Measurements from ENCODE around the gene MAGI3. TPM values are rescaled to one million over a fixed set of nuclear protein-coding genes. Genes with fewer than 3 reads are reported as not detected.
"Not testable (repeated sequence)": the region's sequence is repeated elsewhere in the genome, so short reads cannot be mapped to it uniquely, and the experiment has no call there.

The MAGI3 gene
- total and polyA plus RNA-seq, 4 experiments from 2014 or later: 3.5 to 6.7 (median 5.5) TPM

DNA sequence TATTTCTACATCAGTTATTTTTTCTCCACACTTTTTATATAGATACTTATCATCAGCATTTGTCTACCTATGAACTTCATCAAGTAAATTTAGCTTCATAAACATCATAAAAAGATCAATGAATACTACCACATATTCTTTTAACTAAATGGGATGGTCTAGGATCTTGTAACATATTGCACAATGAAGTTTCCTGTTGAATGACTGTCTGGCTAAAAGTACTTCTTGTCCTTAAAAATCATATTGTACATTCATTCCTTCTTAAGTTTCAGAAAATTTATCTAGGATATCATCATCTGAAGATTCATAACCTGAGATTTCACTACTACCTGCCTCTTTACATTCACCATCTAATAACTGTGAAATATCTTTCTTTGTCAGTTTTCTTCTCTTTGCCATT lies 69.0 kb downstream of the MAGI3 start:
- ChIA-PET POLR2A (ENCODE audit: partially characterized antibody) (no interaction called here), CTCF (ENCODE audit: partially characterized antibody) (no interaction called here)
- H3K4me1 ChIP-seq (ENCODE audit: insufficient read depth, low read length): no peaks in the 10 kb centered on the region
- Mint-ChIP-seq H3K36me3 (peaks cover 5 to 12% of the 10 kb centered on the region in 2 donors), H3K4me1 (peaks cover 0 to 9% (median 4%) of the 10 kb centered on the region in 4 donors), H3K4me3 (no peak overlapping the region), H3K9me3 (peaks cover 0 to 29% (median 18%) of the 10 kb centered on the region in 8 donors), H3K27me3 (no peaks in the 10 kb centered on the region), H3K27ac (no peak overlapping the region)
- H3K27me3 ChIP-seq (ENCODE audit: insufficient read depth, low read length): no peaks in the 10 kb centered on the region
- H3K36me3 ChIP-seq (ENCODE audit: insufficient read depth, low read length): no peaks in the 10 kb centered on the region
- no peak overlapping the region for H3K27ac ChIP-seq (ENCODE audit: low read depth, low read length)
- DNase-seq: no peak
- no peaks in the 10 kb centered on the region for H3K9me3 ChIP-seq (ENCODE audit: control insufficient read depth in 1 of 2, low read length in 2 of 2)
- intact Hi-C loops (cut with micrococcal nuclease): no loop called here
- H3K4me3 ChIP-seq (ENCODE audit: low read length in 2 of 2): no peak overlapping the region

DNA sequence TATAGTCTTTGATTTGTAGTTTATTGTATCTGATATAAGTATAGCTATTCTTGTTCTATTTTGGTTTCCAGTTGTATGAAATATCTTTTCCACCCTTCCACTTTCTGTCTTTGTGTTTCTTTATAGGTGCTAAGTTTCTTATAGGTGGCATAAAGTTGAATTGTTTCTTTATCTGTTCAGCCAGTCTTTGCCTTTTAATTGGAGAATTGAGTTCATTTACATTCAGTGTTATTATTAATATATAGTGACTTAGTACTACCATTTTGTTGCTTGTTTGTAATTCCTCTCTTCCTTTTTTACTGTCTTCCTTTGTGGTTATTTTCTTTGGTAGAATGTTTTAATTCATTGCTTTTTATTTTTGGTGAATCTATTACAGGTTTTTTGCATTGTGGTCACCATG lies 77.7 kb downstream of the MAGI3 start:
- Mint-ChIP-seq H3K9me3 (peaks cover 0 to 51% (median 37%) of the 10 kb centered on the region in 8 donors), H3K4me1 (no peaks in the 10 kb centered on the region), H3K27ac (no peak overlapping the region), H3K4me3 (peak overlapping the region in 1 of 8 donors; percentile 21), H3K27me3 (no peaks in the 10 kb centered on the region), H3K36me3 (peaks cover 19% of the 10 kb centered on the region in 2 donors)
- ChIA-PET CTCF (ENCODE audit: partially characterized antibody) (no interaction called here), POLR2A (ENCODE audit: partially characterized antibody) (no interaction called here)
- no peaks in the 10 kb centered on the region for H3K36me3 ChIP-seq (ENCODE audit: insufficient read depth, low read length)
- no peaks in the 10 kb centered on the region for H3K27me3 ChIP-seq (ENCODE audit: insufficient read depth, low read length)
- no peaks in the 10 kb centered on the region for H3K9me3 ChIP-seq (ENCODE audit: control insufficient read depth in 1 of 2, low read length in 2 of 2)
- H3K4me3 ChIP-seq (ENCODE audit: low read length in 2 of 2): no peak overlapping the region
- H3K4me1 ChIP-seq (ENCODE audit: insufficient read depth, low read length): no peaks in the 10 kb centered on the region
- no peak for DNase-seq
- no peak overlapping the region for H3K27ac ChIP-seq (ENCODE audit: low read depth, low read length)
- intact Hi-C loops (cut with micrococcal nuclease): no loop called here

DNA sequence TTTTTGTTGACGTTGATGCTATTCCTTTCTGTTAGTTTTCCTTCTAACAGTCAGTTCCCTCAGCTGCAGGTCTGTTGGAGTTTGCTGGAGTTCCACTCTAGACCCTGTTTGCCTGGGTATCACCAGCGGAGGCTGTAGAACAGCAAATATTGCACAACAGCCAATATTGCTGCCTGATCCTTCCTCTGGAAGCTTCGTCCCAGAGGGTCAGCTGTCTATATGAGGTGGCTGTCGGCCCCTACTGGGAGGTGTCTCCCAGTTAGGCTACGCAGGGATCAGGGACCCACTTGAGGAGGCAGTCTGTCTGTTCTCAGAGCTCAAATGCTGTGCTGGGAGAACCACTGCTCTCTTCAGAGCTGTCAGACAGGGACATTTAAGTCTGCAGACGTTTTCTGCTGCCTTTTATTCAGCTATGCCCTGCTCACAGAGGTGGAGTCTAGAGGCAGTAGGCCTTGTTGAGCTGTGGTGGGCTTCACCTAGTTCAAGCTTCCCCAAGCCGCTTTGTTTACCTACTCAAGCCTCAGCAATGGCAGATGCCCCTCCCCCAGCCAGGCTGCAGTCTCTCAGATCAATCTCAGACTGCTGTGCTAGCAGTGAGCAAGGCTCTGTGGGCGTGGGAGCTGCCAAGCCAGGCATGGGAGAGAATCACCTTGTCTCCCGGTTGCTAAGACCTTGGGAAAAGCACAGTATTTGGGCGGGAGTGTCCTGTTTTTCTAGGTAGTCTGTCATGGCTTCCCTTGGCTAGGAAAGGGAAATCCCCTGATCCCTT lies 88.3 kb downstream of the MAGI3 start:
- H3K4me1 ChIP-seq (ENCODE audit: insufficient read depth, low read length); H3K27me3 ChIP-seq (ENCODE audit: insufficient read depth, low read length); H3K4me1 Mint-ChIP-seq; H3K27ac ChIP-seq (ENCODE audit: low read depth, low read length); H3K27ac Mint-ChIP-seq; intact Hi-C loops (cut with micrococcal nuclease); H3K27me3 Mint-ChIP-seq; H3K36me3 ChIP-seq (ENCODE audit: insufficient read depth, low read length); H3K4me3 ChIP-seq (ENCODE audit: low read length in 2 of 2); CTCF ChIA-PET (ENCODE audit: partially characterized antibody); POLR2A ChIA-PET (ENCODE audit: partially characterized antibody); H3K4me3 Mint-ChIP-seq; DNase-seq: not testable (repeated sequence)
- Mint-ChIP-seq H3K36me3 (peaks cover 40 to 50% of the 10 kb centered on the region in 2 donors), H3K9me3 (peaks cover 12 to 91% (median 86%) of the 10 kb centered on the region in 8 donors)
- peaks cover 0 to 19% of the 10 kb centered on the region in 2 donors for H3K9me3 ChIP-seq (ENCODE audit: control insufficient read depth in 1 of 2, low read length in 2 of 2)

DNA sequence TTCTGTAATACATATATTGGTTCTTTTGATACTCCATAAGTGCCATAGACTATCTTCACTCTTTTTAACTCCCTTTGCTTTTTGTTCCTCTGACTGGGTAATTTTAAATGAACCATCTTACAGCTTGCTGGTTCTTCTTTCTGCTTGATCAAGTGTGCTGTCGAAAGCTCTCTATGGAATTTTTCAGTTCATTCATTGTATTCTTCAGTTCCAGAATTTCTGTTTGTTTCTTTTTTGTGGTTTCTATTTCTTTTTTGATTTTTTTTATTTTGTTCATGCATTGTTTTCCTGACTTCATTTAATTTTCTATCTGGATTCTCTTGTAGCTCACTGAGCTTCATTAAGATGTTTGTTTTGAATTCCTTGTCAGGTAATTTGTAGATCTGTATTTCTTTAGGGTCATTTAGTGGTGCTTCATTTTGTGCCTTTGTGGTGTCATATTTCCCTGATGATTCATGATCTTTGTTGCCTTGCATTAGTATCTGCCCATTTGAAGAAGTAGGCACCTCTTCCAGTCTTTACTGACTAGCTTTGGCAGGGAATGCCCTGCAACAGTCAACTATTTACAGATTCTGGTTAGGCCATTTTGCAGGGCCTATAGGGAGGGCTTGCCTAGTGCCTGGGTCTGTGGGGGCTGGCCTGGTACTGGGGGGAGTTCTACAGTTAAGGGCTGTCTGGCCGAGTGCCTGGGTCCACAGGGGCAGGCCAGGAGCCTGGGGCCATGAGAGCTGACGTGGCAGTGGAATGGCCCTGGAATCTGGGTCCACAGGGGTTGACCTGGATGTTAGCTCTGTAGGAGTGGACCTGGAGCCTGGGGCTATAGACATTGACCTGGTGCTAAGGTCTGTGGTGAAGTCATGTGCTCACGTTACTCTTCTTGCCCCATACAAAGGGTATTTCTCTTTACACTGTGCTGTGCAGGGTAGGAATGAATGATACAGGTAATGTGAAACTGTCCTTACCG lies 89.7 kb downstream of the MAGI3 start:
- no peaks in the 10 kb centered on the region for H3K36me3 ChIP-seq (ENCODE audit: insufficient read depth, low read length)
- peaks cover 0 to 19% of the 10 kb centered on the region in 2 donors for H3K9me3 ChIP-seq (ENCODE audit: control insufficient read depth in 1 of 2, low read length in 2 of 2)
- no peaks in the 10 kb centered on the region for H3K27me3 ChIP-seq (ENCODE audit: insufficient read depth, low read length)
- peak overlapping the region in 1 of 8 donors; percentile 32 for H3K4me3 Mint-ChIP-seq
- no peak overlapping the region for H3K27ac ChIP-seq (ENCODE audit: low read depth, low read length)
- no peaks in the 10 kb centered on the region for H3K4me1 ChIP-seq (ENCODE audit: insufficient read depth, low read length)
- no peak overlapping the region for H3K27ac Mint-ChIP-seq
- intact Hi-C loops (cut with micrococcal nuclease): no loop called here
- no peak overlapping the region for H3K4me3 ChIP-seq (ENCODE audit: low read length in 2 of 2)
- ChIA-PET CTCF (ENCODE audit: partially characterized antibody) (no interaction called here), POLR2A (ENCODE audit: partially characterized antibody) (no interaction called here)
- peaks cover 43% of the 10 kb centered on the region in 2 donors for H3K36me3 Mint-ChIP-seq
- peaks cover 0 to 2% of the 10 kb centered on the region in 2 donors for H3K27me3 Mint-ChIP-seq
- H3K4me1 Mint-ChIP-seq: no peaks in the 10 kb centered on the region
- H3K9me3 Mint-ChIP-seq: peaks cover 12 to 89% (median 80%) of the 10 kb centered on the region in 8 donors
- no peak for DNase-seq

DNA sequence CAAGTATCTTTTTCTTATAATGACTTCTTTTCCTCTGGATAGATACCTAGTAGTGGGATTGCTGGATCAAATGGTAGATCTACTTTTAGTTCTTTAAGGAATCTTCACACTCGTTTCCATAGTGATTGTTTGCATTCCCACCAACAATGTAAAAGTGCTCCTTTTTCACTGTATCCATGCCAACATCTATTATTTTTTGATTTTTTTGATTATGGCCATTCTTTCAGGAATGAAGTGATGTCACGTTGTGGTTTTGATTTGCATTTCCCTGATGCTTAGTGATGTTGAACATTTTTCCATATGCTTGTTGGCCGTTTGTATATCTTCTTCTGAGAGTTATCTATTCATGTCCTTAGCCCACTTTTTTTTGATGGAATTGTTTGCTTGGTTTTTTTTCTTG lies 94.8 kb downstream of the MAGI3 start:
- H3K4me1 ChIP-seq (ENCODE audit: insufficient read depth, low read length); CTCF ChIA-PET (ENCODE audit: partially characterized antibody); H3K36me3 ChIP-seq (ENCODE audit: insufficient read depth, low read length); H3K27me3 Mint-ChIP-seq; H3K27me3 ChIP-seq (ENCODE audit: insufficient read depth, low read length); DNase-seq; H3K9me3 ChIP-seq (ENCODE audit: control insufficient read depth in 1 of 2, low read length in 2 of 2); H3K4me1 Mint-ChIP-seq; POLR2A ChIA-PET (ENCODE audit: partially characterized antibody); intact Hi-C loops (cut with micrococcal nuclease); H3K27ac Mint-ChIP-seq; H3K27ac ChIP-seq (ENCODE audit: low read depth, low read length); H3K4me3 ChIP-seq (ENCODE audit: low read length in 2 of 2): not testable (repeated sequence)
- Mint-ChIP-seq H3K9me3 (peaks cover 6 to 79% (median 62%) of the 10 kb centered on the region in 8 donors), H3K36me3 (peaks cover 29 to 37% of the 10 kb centered on the region in 2 donors), H3K4me3 (peak overlapping the region in 1 of 8 donors; percentile 26)

DNA sequence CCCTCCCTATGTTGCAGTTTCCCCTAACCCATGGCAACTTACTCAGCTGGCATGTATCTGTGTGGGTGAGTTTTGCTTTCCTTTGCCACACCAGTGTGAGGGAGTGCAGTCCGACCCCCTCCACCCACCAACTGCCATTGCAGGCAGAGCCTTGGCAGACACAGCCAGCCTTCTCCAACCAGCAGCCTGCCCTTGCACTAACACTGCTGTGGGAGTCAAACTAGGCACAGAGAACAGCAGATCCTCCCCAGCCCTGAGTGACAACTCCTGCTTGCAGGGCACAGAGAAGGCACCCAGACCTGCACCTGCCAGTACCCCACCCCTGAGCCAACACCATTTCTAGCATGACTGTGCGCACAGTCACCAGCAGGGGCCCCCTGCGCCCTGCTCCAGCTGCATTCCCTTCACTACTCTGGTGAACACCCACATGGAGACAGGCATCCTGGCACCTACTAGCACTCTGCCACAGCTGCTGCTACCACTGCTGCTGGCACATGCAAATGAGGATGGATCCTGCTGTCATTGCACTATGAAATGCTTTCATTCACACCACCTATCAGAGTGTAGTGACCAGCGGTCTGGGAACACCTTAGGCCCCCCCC lies 98.4 kb downstream of the MAGI3 start:
- no peak overlapping the region for H3K27ac ChIP-seq (ENCODE audit: low read depth, low read length)
- H3K9me3 ChIP-seq (ENCODE audit: control insufficient read depth in 1 of 2, low read length in 2 of 2): peaks cover 0 to 4% of the 10 kb centered on the region in 2 donors
- CTCF ChIA-PET (ENCODE audit: partially characterized antibody): no interaction called here
- H3K27me3 ChIP-seq (ENCODE audit: insufficient read depth, low read length): no peaks in the 10 kb centered on the region
- Mint-ChIP-seq H3K9me3 (peaks cover 0 to 79% (median 69%) of the 10 kb centered on the region in 8 donors), H3K36me3 (peaks cover 23 to 38% of the 10 kb centered on the region in 2 donors), H3K27ac (no peak overlapping the region), H3K4me3 (no peak overlapping the region), H3K27me3 (peaks cover 0 to 2% of the 10 kb centered on the region in 2 donors), H3K4me1 (no peaks in the 10 kb centered on the region)
- DNase-seq: peak in 1 of 5 donors; percentile 13
- POLR2A ChIA-PET (ENCODE audit: partially characterized antibody): interaction anchor here (0.7 kb wide), 1 partner anchor 1730 kb away, joined by 3 read pairs; no protein-coding TSS in a partner anchor
- H3K4me3 ChIP-seq (ENCODE audit: low read length in 2 of 2): no peak overlapping the region
- no peaks in the 10 kb centered on the region for H3K36me3 ChIP-seq (ENCODE audit: insufficient read depth, low read length)
- H3K4me1 ChIP-seq (ENCODE audit: insufficient read depth, low read length): no peaks in the 10 kb centered on the region
- intact Hi-C loops (cut with micrococcal nuclease): no loop called here

DNA sequence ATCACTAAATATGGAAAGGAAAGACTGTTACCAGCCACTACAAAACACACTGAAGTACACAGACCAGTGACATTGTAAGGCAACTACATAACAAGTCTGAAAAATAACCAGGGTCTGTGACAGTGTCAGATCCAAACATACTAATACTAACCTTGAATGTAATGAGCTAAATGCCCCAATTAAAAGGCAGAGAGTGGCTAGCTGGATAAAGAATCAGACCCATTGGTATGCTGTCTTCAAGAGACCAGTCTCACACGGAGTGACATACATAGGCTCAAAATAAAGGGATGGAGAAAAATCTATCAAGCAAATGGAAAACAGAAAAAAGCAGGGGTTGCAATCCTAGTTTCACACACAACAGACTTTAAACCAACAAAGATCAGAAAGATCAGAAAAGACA lies 100.1 kb downstream of the MAGI3 start:
- CTCF ChIA-PET (ENCODE audit: partially characterized antibody): no interaction called here
- Histone ChIP-seq H3K4me1 (ENCODE audit: insufficient read depth, low read length) (no peaks in the 10 kb centered on the region), H3K9me3 (ENCODE audit: control insufficient read depth in 1 of 2, low read length in 2 of 2) (peaks cover 0 to 4% of the 10 kb centered on the region in 2 donors), H3K36me3 (ENCODE audit: insufficient read depth, low read length) (no peaks in the 10 kb centered on the region), H3K4me3 (ENCODE audit: low read length in 2 of 2) (no peak overlapping the region), H3K27me3 (ENCODE audit: insufficient read depth, low read length) (no peaks in the 10 kb centered on the region), H3K27ac (ENCODE audit: low read depth, low read length) (no peak overlapping the region)
- Mint-ChIP-seq H3K4me1 (no peaks in the 10 kb centered on the region), H3K9me3 (peaks cover 5 to 82% (median 71%) of the 10 kb centered on the region in 8 donors), H3K4me3 (no peak overlapping the region), H3K27me3 (peaks cover 0 to 2% of the 10 kb centered on the region in 2 donors), H3K27ac (no peak overlapping the region), H3K36me3 (peaks cover 22 to 35% of the 10 kb centered on the region in 2 donors)
- POLR2A ChIA-PET (ENCODE audit: partially characterized antibody): no interaction called here
- intact Hi-C loops (cut with micrococcal nuclease): no loop called here
- no peak for DNase-seq
